H9 (cell line): ENCODE measurements around the gene INPP5A. TPM values are rescaled to one million over a fixed set of nuclear protein-coding genes. Genes with fewer than 3 reads are reported as not detected.
A peak's percentile ranks its signal among the peaks of the same experiment; 100 is the strongest.

ENCODE experiments used
- DNase-seq: peaks from one replicate; pipeline ENCODE4 v3.0.0-alpha.2; 2017
- H2AFZ ChIP-seq: one replicate; pipeline ENCODE4 v1.6.1; 2013; ENCODE audit warnings: mild to moderate bottlenecking, low read length, control low read depth, moderate library complexity
- H2AK5ac ChIP-seq: 2 replicates; pipeline ENCODE4 v1.6.1; 2013; ENCODE audit warnings: low read length, control low read depth, mixed read lengths; ENCODE audit not compliant: insufficient read length
- H2BK120ac ChIP-seq: one replicate; pipeline ENCODE4 v1.6.1; 2013; ENCODE audit warnings: low read depth, mild to moderate bottlenecking, low read length, control low read depth, inconsistent platforms; ENCODE audit not compliant: poor library complexity, severe bottlenecking
- H2BK12ac ChIP-seq: 2 replicates; pipeline ENCODE4 v1.6.1; 2013; ENCODE audit warnings: low read length, control low read depth, mixed read lengths, low read depth; ENCODE audit not compliant: insufficient read length
- H2BK15ac ChIP-seq: 2 replicates; pipeline ENCODE4 v1.6.1; 2013; ENCODE audit warnings: low read depth, low read length, control low read depth
- H2BK20ac ChIP-seq: one replicate; pipeline ENCODE4 v1.6.1; 2013; ENCODE audit warnings: low read depth, mild to moderate bottlenecking, low read length, control low read depth, inconsistent platforms; ENCODE audit not compliant: poor library complexity, severe bottlenecking
- H2BK5ac ChIP-seq: 2 replicates; pipeline ENCODE4 v1.6.1; 2013; ENCODE audit warnings: low read length, control low read depth, mixed read lengths; ENCODE audit not compliant: insufficient read length
- H3K14ac ChIP-seq: 2 replicates; pipeline ENCODE4 v1.6.1; 2013; ENCODE audit warnings: low read length, control low read depth; ENCODE audit not compliant: insufficient read depth
- H3K18ac ChIP-seq: 2 replicates; pipeline ENCODE4 v1.6.1; 2013; ENCODE audit warnings: low read depth, mild to moderate bottlenecking, mixed read lengths, low read length, control low read depth; ENCODE audit not compliant: insufficient read length
- H3K23ac ChIP-seq: 2 replicates; pipeline ENCODE4 v1.6.1; 2013; ENCODE audit warnings: low read length, control low read depth, mixed read lengths, low read depth; ENCODE audit not compliant: insufficient read length
- H3K23me2 ChIP-seq: 2 replicates; pipeline ENCODE4 v1.6.1; 2013; ENCODE audit warnings: low read depth, mild to moderate bottlenecking, mixed read lengths, low read length, control low read depth; ENCODE audit not compliant: insufficient read length, poor library complexity, severe bottlenecking
- H3K27ac ChIP-seq: 2 replicates; pipeline ENCODE4 v1.5.1; 2013; ENCODE audit warnings: low read length, control low read depth, mixed read lengths, low read depth; ENCODE audit not compliant: insufficient read length
- H3K27me3 ChIP-seq: 2 replicates; pipeline ENCODE4 v1.6.1; 2013; ENCODE audit warnings: low read length, control low read depth, inconsistent platforms; ENCODE audit not compliant: insufficient read depth
- H3K4ac ChIP-seq: 2 replicates; pipeline ENCODE4 v1.6.1; 2013; ENCODE audit warnings: low read depth, mild to moderate bottlenecking, control low read depth, inconsistent platforms, low read length, moderate library complexity
- H3K4me1 ChIP-seq: 2 replicates; pipeline ENCODE4 v1.6.1; 2013; ENCODE audit warnings: low read length, control low read depth, inconsistent platforms; ENCODE audit not compliant: insufficient read depth
- H3K4me2 ChIP-seq: 2 replicates; pipeline ENCODE4 v1.6.1; 2013; ENCODE audit warnings: low read length, control low read depth, mixed read lengths; ENCODE audit not compliant: insufficient read length, insufficient read depth
- H3K56ac ChIP-seq: 2 replicates; pipeline ENCODE4 v1.6.1; 2013; ENCODE audit warnings: low read depth, mild to moderate bottlenecking, mixed read lengths, low read length, control low read depth; ENCODE audit not compliant: insufficient read length
- H3K79me1 ChIP-seq: 2 replicates; pipeline ENCODE4 v1.6.1; 2013; ENCODE audit warnings: low read depth, mild to moderate bottlenecking, moderate library complexity, low read length, control low read depth, inconsistent platforms; ENCODE audit not compliant: insufficient read depth, poor library complexity, severe bottlenecking
- H3K79me2 ChIP-seq: 2 replicates; pipeline ENCODE4 v1.6.1; 2013; ENCODE audit warnings: low read length, control low read depth, inconsistent platforms; ENCODE audit not compliant: insufficient read depth
- H3K9ac ChIP-seq: 2 replicates; pipeline ENCODE4 v1.6.1; 2013; ENCODE audit warnings: low read length, control low read depth, mixed read lengths; ENCODE audit not compliant: insufficient read length; ENCODE audit errors: extremely low read depth
- H3K9me3 ChIP-seq: one replicate; pipeline ENCODE4 v1.6.1; 2013; ENCODE audit warnings: low read depth, low read length, inconsistent platforms; ENCODE audit not compliant: control insufficient read depth
- H3T11ph ChIP-seq: one replicate; pipeline ENCODE4 v1.6.1; 2013; ENCODE audit warnings: mild to moderate bottlenecking, low read length, control low read depth, inconsistent platforms
- H4K20me1 ChIP-seq: one replicate; pipeline ENCODE4 v1.6.1; 2013; ENCODE audit not compliant: control insufficient read depth, insufficient read length, insufficient read depth
- H4K5ac ChIP-seq: 2 replicates; pipeline ENCODE4 v1.6.1; 2013; ENCODE audit warnings: low read depth, mild to moderate bottlenecking, mixed read lengths, low read length, control low read depth; ENCODE audit not compliant: insufficient read length
- H4K8ac ChIP-seq: replicated peaks from 2 replicates; pipeline ENCODE4 v1.6.1; 2013; ENCODE audit warnings: low read length, control low read depth, mixed read lengths, low read depth; ENCODE audit not compliant: insufficient read length
- H4K91ac ChIP-seq: 2 replicates; pipeline ENCODE4 v1.6.1; 2013; ENCODE audit warnings: low read depth, mild to moderate bottlenecking, moderate library complexity, mixed read lengths, low read length, control low read depth; ENCODE audit not compliant: insufficient read length
- H3K27ac Mint-ChIP-seq, 3 experiments: 2 replicates in 2 of 3; 3 replicates in 1 of 3; pipeline ENCODE4 v1.8.0; 2020 to 2021; ENCODE audit warnings: mixed read lengths in 3 of 3, mild to moderate bottlenecking in 1 of 3, moderate library complexity in 1 of 3
- H3K27me3 Mint-ChIP-seq: 2 replicates; pipeline ENCODE4 v1.8.0; 2021; ENCODE audit warnings: low read depth, mild to moderate bottlenecking, moderate library complexity, mixed read lengths
- H3K36me3 Mint-ChIP-seq, 3 experiments: 2 replicates in 2 of 3; 3 replicates in 1 of 3; pipeline ENCODE4 v1.8.0; 2020 to 2021; ENCODE audit warnings: low read depth in 3 of 3, mixed read lengths in 3 of 3; ENCODE audit not compliant: insufficient read depth in 1 of 3
- H3K4me1 Mint-ChIP-seq, 2 experiments: 2 replicates each; pipeline ENCODE4 v1.8.0; 2020; ENCODE audit warnings: mixed read lengths in 2 of 2
- H3K4me3 Mint-ChIP-seq, 2 experiments: 2 replicates in 1 of 2; 3 replicates in 1 of 2; pipeline ENCODE4 v1.8.0; 2020 to 2021; ENCODE audit warnings: mild to moderate bottlenecking in 2 of 2, mixed read lengths in 2 of 2, moderate library complexity in 1 of 2
- H3K9me3 Mint-ChIP-seq, 2 experiments: 2 replicates in 1 of 2; 3 replicates in 1 of 2; pipeline ENCODE4 v1.8.0; 2020; ENCODE audit warnings: mild to moderate bottlenecking in 2 of 2, mixed read lengths in 2 of 2, moderate library complexity in 1 of 2
- WGBS: extraction: QIAGEN DNeasy Blood & Tissue Kit; methylation state at CpG from one replicate; pipeline ENCODE4 v1.1.7; 2013; ENCODE audit warnings: missing lambda C conversion rate, low lambda C conversion rate, mixed read lengths; ENCODE audit not compliant: insufficient read length; ENCODE audit errors: extremely low coverage; 5-methylcytosine and 5-hydroxymethylcytosine counted together
- total RNA-seq: library from RNA; stranded (reverse); gene quantifications from 2 replicates; pipeline ENCODE4 v1.2.1, GENCODE V29; 2021
- TF ChIP-seq, protein P1 (sequence below): fragments of 200-600 bp; sonication (generic); conservative IDR thresholded peaks from 3 replicates; pipeline ENCODE4 v1.8.0; 2021; ENCODE audit warnings: antibody characterized with exemption, mild to moderate bottlenecking

Gene INPP5A
- total RNA-seq, 1 experiment from 2014 or later, result 17.7 TPM

DNA sequence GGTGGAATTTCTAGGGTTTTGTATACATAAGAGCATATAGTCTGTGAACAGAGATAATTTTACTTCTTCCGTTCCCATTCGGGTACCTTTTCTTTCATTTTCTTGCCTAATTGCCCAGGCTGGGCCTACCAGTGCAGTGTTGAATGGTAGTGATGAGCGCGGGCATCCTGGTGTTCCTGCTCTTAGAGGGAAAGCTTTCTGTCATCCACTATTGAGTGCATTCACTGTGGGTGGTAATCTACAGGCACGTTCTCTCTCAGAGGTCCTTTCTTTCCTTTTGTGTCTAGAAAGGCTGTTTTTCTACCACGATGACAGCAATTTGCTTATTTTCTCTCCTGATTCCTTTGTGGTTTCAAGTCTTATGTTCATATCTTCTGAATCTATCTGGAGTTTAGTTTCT lies 65.0 kb downstream of the INPP5A start:
- no peak overlapping the region for H3K4me2 ChIP-seq
- no peaks in the 10 kb centered on the region for H3K27me3 ChIP-seq

More for the DNA sequence above, 65.0 kb downstream of the INPP5A start:
- Histone ChIP-seq H3K4ac (no peak overlapping the region), H3T11ph (no peak overlapping the region), H2BK120ac (no peak overlapping the region), H3K56ac (no peak overlapping the region), H2AFZ (no peak overlapping the region), H4K20me1 (no peaks in the 10 kb centered on the region), H2BK20ac (no peak overlapping the region), H3K9ac (no peak overlapping the region), H3K4me1 (no peaks in the 10 kb centered on the region), H3K14ac (no peak overlapping the region), H2BK15ac (no peak overlapping the region), H4K5ac (no peak overlapping the region), H3K9me3 (no peaks in the 10 kb centered on the region), H2BK5ac (no peak overlapping the region), H3K27ac (no peak overlapping the region), H3K79me2 (no peaks in the 10 kb centered on the region; the same call in 1 of the 2 replicates), H3K18ac (no peak overlapping the region), H4K91ac (no peak overlapping the region), H4K8ac (no peak overlapping the region), H3K79me1 (no peaks in the 10 kb centered on the region), H2AK5ac (no peak overlapping the region), H3K23ac (no peak overlapping the region), H2BK12ac (no peak overlapping the region), H3K23me2 (no peaks in the 10 kb centered on the region)
- peak overlapping the region in 1 of 3 experiments; percentile 50; a peak in 1 of 7 replicates for H3K27ac Mint-ChIP-seq
- no peak for DNase-seq
- peaks cover 41% of the 10 kb centered on the region for H3K27me3 Mint-ChIP-seq
- H3K9me3 Mint-ChIP-seq, result peaks cover 45 to 49% of the 10 kb centered on the region in 2 experiments
- H3K36me3 Mint-ChIP-seq, result peaks cover 8 to 31% (median 20%) of the 10 kb centered on the region in 3 experiments
- TF ChIP-seq, protein P1, sequence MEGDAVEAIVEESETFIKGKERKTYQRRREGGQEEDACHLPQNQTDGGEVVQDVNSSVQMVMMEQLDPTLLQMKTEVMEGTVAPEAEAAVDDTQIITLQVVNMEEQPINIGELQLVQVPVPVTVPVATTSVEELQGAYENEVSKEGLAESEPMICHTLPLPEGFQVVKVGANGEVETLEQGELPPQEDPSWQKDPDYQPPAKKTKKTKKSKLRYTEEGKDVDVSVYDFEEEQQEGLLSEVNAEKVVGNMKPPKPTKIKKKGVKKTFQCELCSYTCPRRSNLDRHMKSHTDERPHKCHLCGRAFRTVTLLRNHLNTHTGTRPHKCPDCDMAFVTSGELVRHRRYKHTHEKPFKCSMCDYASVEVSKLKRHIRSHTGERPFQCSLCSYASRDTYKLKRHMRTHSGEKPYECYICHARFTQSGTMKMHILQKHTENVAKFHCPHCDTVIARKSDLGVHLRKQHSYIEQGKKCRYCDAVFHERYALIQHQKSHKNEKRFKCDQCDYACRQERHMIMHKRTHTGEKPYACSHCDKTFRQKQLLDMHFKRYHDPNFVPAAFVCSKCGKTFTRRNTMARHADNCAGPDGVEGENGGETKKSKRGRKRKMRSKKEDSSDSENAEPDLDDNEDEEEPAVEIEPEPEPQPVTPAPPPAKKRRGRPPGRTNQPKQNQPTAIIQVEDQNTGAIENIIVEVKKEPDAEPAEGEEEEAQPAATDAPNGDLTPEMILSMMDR, result no peak
- WGBS, result no CpG with 5 or more reads among the region's 6 CpGs
- no peak overlapping the region for H3K4me3 Mint-ChIP-seq
- peaks cover 5 to 6% of the 10 kb centered on the region in 2 experiments; a peak in 2 of 4 replicates for H3K4me1 Mint-ChIP-seq
